ENCODE results near the gene TSSC4.
A peak's percentile ranks its signal among the peaks of the same experiment; 100 is the strongest.
"Not testable (repeated sequence)": the region's sequence is repeated elsewhere in the genome, so short reads cannot be mapped to it uniquely, and the experiment has no call there.

TSSC4 gene

DNA sequence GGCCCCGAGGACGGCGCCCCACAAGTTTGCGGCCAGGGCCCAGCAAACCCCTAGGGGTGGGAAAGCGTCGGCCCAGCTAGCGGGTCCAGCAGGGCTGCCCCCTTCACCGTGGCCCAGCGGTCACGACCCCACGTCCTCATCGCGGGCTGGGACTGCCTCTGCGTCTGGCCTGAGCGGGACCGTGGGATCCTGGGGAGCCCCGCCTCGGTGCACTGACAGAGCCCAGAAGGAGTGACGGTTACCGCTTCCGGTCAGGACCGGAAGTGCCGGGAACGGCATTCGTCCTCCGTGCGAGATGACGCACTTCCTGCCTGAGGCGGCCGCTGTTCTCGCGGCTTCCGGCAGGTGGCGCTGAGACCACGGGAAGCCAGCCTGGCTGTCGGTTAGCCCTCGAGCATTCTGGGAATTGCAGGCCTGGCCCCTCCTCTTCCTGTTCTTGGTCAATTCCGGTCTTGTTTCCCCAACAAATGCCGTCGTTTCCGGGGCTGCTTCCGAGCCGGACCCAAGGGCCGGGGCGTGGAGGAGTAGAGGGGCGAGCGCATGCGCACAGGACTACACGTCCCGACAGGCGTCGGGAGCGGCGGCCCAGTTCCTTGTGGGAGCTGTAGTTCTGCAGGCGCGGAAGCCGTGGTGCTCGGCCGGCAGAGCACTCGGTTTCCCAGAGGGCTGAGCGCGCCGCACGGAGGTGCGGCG lies at the start of gene TSSC4:
Gene TSSC4 (plus strand): TSS at position 682 of the 693 bp plus-strand sequence. CDS start 1,884 bp downstream, outside the sequence.
- peak; percentile 99 for DNase-seq

DNA sequence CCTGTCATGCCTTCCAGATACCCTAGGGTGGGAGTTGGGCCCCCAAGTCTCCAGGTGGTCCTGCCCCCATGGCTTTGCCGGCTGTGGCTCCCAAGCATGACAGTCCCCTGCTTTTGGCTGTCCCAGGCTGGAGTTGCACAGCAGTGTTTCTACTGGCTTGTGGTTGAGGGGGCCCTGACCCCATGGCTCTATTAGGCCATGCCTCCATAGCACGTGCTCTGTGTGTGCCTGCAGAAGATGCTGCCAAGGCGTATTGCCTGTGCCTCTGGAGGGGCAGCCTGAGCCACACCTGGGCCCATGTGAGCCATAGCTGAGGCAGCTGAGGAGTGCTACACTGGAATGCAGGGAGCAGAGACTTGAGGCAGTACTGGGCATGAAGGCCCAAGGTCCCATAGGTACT lies 48.8 kb upstream of the TSSC4 start:
- DNase-seq: no peak

DNA sequence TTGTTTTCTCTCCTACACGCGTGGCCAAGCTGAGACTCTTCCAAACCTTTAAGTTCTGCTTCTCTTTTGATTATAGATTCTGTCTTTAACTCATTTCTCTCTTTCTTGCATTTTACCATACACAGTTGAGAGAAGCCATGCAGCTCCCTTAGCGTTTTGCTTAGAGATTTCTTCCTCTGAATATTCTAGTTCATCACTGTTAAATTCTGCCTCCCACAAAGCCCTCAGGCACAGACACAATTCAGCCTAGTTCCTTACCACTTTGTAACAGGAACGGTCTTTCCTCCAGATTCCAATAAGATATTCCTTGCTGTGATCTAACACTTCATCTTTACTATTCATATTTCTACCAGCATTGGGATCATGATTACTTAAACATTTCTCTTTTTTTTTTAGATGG lies 48.1 kb upstream of the TSSC4 start:
- no peak for DNase-seq

DNA sequence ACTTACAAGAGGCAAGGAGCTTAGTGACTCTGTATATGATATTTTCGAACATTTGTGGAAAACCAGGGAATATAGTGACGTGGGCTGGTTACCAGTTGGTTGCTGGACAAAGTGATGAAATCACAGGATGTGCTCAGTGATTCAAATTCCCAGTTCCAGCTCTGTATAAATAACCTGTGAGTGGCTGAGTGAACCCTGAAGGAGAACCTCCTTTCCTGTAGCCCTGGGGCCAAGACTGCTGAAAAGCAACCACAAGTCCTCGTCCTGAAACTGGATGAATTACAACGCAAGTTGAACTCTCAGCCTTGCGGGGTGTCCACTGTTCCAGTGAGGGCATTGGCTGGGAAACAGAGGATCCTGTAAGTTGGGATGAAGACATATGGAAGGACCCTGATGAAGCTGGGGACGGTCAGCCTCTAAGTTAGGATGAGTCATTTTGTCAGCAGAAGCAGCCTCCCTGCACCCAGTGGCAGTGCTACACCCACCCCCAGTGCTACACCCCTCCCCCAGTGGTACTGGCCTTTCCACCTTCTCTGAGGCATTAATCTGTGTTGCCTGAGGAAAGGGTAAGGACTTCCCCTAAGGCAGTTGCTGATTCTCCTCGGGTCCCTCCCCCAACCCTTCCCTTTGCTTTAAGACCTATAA lies 45.4 kb upstream of the TSSC4 start:
- no peak for DNase-seq

DNA sequence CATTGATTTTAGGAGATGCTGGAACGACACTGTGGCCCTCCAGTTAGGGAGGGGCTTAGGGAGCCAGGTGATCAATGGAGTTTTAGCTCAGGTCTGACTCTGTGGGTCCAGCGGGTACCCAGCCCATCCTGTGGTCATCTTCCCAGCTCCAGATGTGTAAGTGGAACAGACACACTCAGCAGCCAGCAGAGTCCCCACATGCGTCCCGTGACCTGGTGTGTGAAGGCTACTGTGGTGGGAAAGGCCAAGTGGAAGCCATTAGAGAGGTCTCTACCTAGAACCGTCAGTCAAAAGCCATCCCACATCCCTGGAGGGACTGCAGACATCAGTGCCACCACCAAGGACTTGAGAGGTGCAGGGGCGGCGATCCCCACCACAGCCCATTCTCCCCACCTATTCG lies 43.3 kb upstream of the TSSC4 start:
- DNase-seq: no peak

DNA sequence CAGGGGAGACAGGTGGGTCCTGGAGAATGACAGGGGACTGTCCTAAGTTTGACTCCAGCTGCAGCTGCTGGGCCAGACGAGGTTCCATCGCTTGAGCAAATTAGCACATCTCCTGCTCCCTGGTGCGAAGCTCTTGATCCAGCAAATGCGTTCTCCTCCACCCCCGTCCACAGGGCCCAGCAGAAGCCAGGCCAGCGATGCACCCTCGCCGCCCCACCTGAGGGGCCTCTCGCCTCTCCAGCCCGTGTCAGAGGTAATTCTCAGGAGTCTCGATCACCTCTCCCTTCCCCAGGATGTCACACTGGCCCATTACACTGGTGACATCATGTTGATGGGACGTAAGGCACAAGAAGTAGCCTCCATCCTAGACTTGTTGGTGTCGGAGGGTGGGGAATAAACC lies 42.9 kb upstream of the TSSC4 start:
- not testable (repeated sequence) for DNase-seq

DNA sequence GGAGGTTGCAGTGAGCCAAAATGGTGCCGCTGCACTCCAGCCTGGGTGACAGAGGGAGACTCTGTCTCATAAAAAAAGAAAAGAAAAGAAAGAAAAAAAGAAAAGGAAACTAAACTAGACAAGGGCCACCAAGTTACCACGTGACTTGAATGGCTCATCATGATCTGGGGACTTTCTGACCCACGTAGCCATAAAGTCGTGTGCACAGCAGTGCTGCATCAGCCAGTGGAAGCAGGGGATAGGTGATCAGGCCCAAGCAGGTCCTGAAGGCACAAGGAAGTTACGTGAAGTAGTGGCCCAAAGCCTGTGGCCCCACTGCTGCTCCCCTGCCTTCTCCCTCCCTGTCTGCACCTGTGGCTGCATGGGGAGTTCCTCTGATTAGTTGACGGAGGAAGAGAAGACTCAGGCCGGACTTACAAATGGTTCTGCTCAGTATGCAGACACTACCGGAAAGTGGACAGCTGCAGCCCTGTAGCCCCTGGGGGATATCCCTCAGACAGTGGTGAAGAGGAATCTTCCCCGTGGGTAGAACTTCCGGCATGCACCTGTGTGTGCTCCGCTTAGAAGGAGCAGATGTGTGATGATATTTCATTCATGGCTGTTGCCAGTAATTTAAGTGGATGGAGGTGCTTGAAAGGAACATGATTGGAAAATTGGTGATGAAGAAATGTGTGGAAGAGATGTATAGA lies 41.7 kb upstream of the TSSC4 start:
- no peak for DNase-seq

DNA sequence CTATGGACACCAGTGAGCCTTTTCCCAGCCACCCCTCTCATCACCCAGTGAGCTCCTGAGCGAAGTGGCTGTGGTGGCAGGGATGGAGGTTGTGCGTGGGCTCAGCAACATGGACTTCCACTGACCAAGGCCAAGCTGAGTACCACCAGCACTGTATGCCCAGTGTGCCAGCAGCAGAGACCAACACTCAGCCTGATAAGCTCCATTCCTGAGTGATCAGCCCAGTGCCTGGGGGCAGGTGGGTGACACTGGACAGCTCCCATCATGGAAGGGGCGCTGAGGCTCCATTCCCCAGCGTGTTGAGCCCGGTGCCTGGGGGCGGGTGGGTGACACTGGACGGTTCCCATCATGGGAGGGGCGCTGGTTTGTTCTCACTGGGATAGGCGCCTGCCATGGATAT lies 41.0 kb upstream of the TSSC4 start:
- DNase-seq: no peak

DNA sequence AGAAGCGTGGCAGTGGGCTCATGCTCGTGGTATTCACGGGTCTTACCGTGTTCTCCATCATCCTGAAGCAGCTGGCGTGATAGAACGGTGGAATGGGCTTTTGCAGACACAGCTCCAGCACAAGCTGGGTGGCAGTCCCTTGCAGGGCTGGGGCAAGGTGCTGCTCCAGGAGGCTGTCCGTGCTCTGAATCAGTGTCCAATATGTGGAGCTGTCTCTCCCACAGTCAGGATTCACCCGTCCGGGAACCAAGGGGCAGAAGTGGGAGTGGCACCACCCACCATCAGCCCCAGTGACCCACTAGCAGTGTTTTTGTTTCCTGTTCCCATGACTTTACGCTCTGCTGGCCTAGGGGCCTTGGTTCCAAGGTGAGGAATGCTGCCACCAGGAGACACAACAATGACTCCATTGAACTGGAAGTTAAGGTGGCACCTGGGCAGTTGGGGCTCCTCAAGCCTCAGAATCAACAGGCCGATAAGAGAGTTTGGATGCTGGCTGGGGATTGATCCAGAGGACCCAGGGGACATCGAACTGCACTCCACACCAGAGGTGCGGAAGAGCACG lies 40.4 kb upstream of the TSSC4 start:
- no peak for DNase-seq

DNA sequence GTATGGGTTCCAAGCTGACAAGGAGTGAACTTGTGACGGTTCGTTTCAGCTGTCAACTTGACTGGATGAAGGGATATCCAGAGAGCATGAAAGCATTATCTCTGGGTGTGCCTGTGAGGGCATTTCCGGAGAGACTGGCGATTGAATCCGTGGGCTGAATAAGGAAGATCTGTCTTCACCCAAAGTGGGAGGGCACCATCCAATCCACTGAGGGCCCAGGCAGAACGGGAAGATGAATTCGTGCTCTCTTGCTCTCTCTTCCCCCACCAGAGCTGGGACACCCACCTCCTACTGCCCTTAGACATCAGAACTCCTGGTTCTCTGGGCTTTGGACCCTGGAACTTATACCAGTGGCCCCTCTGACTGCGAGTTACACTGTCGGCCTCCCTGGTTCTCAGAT lies 39.0 kb upstream of the TSSC4 start:
- DNase-seq: no peak

DNA sequence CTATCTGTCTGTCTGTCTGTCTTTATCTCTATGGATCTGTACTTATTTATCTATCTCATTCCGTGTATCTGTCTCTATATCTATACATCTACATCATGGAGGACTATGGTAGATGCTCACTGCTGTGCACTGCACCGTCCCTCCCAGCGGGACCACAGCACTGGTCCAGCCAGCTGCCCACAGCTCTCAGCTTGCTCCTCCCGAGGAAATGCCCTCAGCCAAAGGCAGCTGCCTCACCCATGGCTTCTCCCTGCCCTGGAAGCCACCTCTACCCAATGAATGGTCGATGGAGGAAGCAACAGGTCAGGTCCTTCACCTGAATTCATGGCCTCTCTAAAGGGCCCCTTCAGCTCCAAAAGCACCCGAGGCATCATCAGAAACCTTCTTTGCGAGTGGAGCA lies 38.1 kb upstream of the TSSC4 start:
- no peak for DNase-seq

DNA sequence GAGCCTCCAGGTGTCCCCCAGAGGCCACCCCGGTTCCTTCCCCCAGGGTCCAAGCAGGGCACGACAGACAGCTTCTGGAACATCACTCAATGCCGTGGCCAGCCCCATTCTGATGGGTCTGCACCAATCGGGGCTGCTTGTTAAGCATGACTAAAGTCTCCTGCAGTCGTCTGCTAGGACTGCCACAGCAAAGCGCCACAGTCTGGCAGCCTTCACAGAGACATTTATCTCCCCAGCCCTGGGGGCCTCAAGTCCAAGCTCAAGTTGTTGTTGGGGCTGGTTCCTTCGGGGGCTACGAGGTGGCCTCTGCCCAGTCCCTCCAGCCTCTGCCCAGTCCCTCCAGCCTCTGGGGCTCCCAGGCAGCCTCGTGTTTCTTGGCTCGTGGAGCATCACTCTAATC lies 37.4 kb upstream of the TSSC4 start:
- DNase-seq: no peak

DNA sequence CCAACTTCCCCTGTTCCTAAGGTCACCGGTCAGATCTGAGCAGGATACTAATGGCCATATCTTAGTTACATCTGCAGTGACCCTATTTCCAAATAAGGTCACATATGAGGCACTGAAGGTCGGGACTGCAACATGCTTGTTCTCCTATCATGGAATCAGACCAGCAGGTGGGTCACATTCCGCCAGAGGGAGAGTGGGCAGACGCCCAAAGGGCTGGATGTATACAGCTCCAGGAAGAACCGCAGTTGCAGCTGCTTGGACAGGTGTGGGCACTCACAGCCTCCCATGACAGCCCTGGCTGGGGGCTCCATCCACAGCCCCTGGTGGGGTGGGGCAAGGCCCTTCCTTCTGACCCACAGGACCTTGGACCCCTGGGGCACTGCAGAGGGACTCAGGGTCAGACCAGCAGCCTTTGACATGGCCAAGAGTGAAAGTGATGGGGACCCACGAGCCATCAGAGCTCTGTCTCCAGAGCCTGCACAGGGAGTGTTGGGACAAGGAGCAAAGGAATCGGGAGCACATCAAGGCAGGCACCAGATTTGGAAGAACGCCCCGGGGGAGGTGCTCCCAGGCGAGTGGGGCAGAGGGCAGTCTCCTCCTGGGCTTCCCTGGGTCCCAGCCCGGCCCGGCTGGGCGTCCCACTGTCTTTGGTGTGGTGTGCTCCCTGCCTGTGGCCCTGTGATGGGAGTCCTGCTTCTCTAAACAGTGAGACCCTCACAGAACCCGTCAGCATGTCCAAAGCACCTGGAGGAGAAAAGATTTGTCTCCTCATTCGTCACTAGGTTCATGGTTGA lies 36.8 kb upstream of the TSSC4 start:
- no peak for DNase-seq

DNA sequence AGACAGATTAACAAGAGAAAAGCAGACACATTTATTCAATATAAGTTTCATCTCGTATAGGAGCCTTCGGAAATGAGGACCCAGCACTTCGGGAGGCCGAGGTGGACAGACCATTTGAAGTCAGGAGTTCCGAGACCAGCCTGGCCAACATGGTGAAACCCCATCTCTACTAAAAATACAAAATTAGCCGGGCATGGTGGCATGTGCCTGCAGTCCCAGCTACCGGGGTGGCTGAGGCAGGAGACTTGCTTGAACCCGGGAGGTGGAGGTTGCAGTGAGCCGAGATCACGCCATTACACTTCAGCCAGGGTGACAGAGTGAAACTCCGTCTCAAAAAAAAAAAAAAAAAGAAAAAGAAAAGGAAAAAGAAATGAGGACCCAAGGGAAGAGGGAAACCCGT lies 36.2 kb upstream of the TSSC4 start:
- not testable (repeated sequence) for DNase-seq

DNA sequence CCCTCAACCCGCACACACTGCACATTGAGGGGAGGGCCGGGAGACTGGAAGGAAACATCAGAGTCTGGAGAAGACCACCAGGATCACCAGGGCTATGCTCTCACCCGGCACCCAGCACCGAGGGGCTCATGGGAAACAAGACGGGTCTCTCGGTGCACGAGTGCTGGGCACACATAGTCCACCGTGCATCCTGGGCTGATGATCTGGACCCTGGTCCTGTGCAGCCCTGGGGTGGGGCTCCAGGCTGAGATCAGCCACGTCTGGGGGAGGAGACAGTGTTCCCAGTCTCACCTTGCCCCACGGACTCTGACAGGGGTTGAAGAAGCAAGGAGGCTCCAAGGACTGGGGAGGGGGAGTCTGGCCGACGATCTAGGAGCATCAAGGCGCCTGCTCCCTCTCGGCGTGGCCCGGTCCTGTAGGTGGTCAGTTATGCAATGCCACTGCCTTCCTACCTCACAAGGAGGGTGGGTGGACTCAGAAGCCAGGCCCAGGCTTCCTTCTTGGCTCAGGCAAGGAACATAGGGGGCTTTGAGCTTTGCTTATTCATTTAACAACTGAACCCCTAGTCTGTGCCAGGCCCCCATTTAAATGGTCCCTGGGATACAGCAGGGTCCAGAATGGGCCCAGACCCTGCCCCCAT lies 34.9 kb upstream of the TSSC4 start:
- DNase-seq: no peak

DNA sequence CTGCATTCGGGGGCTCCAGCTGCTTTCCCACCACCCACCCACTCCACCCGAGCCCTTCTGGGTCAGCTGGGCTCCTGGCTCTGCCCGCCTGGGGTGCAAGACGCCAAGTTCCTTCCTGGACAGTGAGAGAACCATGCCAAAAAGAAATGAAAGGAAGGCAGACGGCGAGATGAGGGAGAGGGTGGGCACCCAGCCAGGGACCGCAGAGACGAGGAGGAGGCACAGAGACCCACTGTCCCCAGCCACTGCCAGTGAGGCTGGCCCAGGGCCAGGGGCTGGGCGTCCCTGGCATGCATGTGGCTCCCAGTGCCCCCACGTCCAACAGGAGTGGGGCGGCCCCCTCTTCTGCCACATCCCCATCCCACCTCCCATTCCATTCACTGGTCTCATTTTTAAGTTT lies 34.3 kb upstream of the TSSC4 start:
- no peak for DNase-seq

DNA sequence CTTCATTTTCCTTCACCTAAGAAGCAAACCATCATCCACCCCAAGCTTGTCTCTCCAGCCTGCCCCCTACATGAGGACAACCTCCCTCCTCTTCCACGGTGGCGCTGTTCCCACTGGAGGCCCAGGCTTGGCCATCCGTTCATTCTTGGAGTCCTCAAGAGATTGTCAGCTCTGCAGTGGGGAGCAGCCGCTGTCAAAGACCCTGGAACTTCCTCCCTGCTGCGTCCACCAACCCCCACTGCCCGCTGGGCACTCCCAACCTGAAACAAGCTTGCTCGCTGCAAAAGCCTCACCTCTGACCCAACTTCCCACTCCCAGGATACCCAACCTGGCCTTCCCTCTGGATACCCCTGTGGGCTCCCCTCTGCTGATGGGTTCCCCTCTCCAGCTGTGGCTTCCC lies 33.8 kb upstream of the TSSC4 start:
- no peak for DNase-seq

DNA sequence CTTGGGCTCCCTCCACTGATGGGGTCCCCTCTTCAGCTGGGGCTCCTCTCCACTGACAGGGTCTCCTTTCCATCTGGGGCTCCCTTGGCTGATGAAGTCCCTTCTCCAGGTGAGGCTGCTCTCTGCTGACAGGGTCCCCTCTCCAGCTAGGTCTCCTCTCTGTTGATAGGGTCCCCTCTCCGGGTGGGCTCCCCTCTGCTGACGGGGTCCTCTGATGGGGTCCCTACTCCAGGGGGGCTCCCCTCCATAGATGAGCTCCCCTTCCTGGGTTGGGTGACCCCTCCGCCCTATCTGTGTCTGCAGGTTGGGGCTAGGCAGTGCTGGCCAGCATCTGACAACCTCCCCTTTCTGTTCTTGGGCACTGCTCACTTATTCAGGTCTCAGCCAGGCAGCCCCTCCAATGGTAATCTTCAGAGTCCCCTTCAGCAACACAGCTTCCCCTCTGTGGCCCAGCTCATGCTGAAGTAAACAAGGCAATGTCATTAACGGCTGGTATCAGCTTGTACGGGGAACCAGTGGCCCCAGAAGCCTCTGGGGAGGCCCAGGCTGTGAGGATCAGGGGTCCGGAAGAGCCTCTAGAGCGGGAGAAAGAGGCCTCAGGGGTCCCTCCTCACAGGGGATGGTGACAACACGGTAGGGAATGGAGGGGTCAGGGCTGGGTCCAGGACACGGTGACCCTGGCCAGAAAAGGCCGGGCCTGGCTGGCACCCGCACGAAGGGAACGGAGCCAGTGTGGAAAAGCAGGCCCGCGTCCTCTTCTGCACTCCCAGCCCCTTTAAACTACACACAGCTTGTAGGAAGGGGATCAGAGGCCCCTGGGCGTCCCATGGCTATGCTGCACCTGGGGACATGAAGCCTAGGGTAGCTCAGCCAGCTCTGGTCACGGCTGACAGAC lies 33.0 kb upstream of the TSSC4 start:
- DNase-seq: no peak

DNA sequence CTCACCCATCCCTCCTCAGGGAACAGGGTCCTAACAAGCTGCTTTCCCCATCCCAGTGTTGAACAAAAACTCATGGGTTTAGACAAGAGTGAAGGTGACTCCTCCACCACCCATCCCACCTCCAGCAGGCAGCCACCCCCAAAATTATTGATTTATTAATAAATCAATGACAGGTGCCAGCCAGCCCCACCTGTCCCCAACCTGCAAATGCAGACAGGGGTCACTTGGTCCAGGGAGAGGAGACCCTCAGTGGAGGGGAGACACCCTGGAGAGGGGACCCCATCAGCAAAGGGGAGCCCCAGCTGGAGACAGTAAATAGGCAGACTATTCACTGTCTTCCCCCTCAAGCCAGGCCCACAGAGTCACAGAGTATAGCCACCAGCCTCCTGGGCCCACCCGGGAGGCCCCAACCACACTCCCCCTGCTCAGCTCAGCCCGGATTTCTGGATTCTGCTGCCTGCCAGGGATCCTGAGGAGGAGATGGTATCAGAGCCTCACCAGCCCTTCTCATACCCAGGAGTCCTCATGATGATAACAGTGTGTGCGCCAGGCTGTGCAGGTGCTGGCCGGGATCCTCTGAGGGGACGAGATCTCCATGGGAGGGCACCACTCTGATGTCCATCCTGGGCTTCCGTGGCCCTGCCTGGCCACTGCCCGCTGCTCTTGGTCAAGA lies 32.2 kb upstream of the TSSC4 start:
- no peak for DNase-seq

DNA sequence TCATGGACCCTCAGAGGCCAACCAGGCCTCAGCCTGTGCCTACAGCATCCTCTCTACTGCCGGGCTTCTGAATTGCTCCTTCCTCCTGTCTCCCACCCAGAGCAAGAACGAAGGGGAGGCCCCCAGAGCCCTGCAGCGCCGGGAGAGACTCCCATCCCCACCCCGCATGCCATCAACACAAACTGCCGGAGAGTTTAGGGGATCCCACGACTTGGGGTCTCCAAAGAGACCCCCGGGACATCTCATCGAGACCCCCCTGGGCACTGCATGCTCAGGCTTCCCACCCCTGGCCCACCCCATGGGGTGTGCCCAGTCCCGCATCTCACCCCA lies 31.7 kb upstream of the TSSC4 start:
- DNase-seq: no peak

DNA sequence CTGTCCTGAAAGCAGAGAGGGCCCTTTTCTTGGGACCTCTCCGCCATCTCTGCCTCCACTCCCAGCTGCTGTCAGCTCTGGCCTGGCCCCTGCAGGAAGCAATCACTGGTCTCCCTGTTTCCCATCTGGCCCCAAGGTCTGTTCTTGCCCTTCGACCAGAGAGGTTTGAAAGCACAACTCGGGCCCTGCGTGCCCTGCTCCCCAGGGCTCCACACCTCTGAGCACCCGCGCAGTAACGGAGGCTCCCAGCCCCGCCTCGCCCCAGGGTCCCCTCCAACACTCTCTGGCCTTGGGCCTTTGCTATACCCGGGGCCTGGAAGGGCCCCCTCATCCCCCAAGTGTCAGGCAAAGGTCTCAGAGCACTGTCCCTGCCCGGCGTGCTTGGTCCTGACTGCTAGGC lies 31.2 kb upstream of the TSSC4 start:
- no peak for DNase-seq
